ENCODE measurements around the gene RBM47.
"Not testable (repeated sequence)": the region's sequence is repeated elsewhere in the genome, so short reads cannot be mapped to it uniquely, and the experiment has no call there.

RBM47 gene

GRCh38 chr4:40559585-40560465, 69.8 kb downstream of the RBM47 start:
- DNase-seq, result no peak

- no peak for DNase-seq
These were observed 71.9 kb downstream of the RBM47 start for GRCh38 chr4:40557736-40558135.

- peak; percentile 37 for DNase-seq
These were observed 74.3 kb downstream of the RBM47 start for GRCh38 chr4:40555176-40555900.

- not testable (repeated sequence) for DNase-seq
These were observed 75.0 kb downstream of the RBM47 start for GRCh38 chr4:40554641-40555040.

- peak; percentile 86 for DNase-seq
These were observed 75.7 kb downstream of the RBM47 start for GRCh38 chr4:40553995-40554394.

- DNase-seq, result no peak
These were observed 77.1 kb downstream of the RBM47 start for GRCh38 chr4:40552536-40552935.

- peak; percentile 52 for DNase-seq
These were observed 78.0 kb downstream of the RBM47 start for GRCh38 chr4:40551568-40552136.

- DNase-seq, result peak; percentile 73
These were observed 78.7 kb downstream of the RBM47 start for GRCh38 chr4:40550948-40551462.

- DNase-seq, result peak; percentile 38
These were observed 79.5 kb downstream of the RBM47 start for GRCh38 chr4:40550196-40550595.

GRCh38 chr4:40548256-40548655, 81.4 kb downstream of the RBM47 start:
- DNase-seq, result no peak

- no peak for DNase-seq
These were observed 81.9 kb downstream of the RBM47 start for GRCh38 chr4:40547789-40548132.

- peak; percentile 26 for DNase-seq
These were observed 82.5 kb downstream of the RBM47 start for GRCh38 chr4:40546969-40547788.

- DNase-seq, result no peak
These were observed 83.2 kb downstream of the RBM47 start for GRCh38 chr4:40546506-40546905.

- not testable (repeated sequence) for DNase-seq
These were observed 84.2 kb downstream of the RBM47 start for GRCh38 chr4:40545487-40545886.

- DNase-seq, result no peak
These were observed 85.4 kb downstream of the RBM47 start for GRCh38 chr4:40544221-40544620.

- DNase-seq, result no peak
These were observed 88.9 kb downstream of the RBM47 start for GRCh38 chr4:40540800-40541199.

GRCh38 chr4:40536032-40536431, 93.6 kb downstream of the RBM47 start:
- DNase-seq, result no peak

GRCh38 chr4:40531636-40532023, 98.0 kb downstream of the RBM47 start:
- DNase-seq, result no peak

GRCh38 chr4:40530961-40531635, 98.6 kb downstream of the RBM47 start:
- no peak for DNase-seq

GRCh38 chr4:40526741-40527140, 102.9 kb downstream of the RBM47 start:
- no peak for DNase-seq

- DNase-seq, result no peak
These were observed 103.7 kb downstream of the RBM47 start for GRCh38 chr4:40525752-40526598.

Data from suppressor macrophage treated with lipopolysaccharide for 4 hours (primary cell).